HG03378 (cell line): Measurements from ENCODE around the gene SPSB1.

Experiments
- ATAC-seq: cut with Tn5 transposase; IDR thresholded peaks from one replicate; pipeline ENCODE4 v1.9.1; 2021; ENCODE audit warnings: mild to moderate bottlenecking, moderate library complexity; ENCODE audit not compliant: unreplicated experiment

Gene SPSB1

DNA sequence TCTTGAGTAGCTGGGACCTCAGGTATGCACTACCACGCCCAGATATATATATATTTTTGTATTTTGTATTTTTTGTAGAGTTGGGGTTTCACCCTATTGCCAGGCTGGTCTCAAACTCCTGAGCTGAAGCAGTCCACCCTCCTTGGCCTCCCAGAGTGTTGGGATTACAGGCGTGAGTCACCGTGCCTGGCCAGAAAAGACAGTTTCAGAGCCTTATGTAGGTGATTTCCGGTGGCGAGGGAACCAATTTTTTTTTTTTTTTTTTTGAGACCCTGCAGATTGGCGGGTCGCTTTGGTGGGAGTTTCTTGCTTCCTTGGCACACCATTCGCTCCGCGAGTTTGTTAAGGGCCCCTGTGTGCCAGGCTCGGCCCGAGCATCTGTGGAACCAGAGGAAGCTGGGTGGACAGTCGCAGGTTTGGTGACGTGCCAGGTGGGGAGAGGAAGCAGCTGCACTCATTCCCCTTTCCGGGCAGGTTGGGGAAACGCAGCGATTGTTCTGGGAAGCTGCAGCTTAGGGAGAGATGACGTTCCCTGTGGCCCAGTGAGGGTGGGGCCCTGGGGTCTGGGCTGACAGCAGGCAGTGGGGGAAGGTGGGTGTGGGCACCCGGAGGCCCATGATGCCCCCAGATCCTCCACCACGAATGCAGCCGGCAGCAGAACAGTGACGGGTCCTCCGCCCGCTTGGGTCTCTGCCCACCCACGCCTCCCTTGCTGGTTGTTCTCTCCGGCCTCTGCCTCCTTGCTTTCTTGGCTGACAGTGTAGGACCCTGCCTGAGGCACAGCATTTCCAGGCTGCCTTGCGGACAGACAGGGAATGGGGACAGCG is 25.1 kb downstream of the SPSB1 start:
- ATAC-seq, result no peak

DNA sequence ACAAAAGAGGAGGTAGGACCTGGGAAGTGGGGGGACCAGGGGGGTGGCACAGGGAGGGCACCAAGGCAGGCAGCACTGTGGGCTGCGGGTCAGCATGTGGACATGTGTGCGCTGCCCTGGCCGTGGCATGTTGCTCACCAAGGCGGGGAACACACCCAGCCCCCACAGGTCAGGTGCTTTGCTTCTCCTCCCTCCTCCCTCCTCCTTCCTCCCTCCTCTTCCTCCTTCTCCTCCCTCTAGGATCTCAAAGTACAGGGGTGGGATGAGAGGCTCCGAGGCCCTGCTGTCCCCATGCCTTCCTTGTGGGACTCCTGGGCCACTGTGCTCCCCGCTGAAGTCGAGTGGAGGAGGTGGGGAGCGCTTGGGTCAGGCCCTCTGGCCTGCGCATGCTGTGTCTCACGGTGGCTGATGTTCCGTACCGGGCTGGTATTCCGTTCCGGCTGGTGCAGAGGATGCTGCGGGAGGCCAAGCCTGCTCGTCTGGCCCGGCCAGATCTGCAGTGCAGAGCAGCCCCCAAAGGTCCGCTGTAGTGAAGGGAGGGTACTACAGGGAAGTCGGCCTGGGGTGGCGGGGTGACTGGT is 26.6 kb downstream of the SPSB1 start:
- no peak for ATAC-seq

DNA sequence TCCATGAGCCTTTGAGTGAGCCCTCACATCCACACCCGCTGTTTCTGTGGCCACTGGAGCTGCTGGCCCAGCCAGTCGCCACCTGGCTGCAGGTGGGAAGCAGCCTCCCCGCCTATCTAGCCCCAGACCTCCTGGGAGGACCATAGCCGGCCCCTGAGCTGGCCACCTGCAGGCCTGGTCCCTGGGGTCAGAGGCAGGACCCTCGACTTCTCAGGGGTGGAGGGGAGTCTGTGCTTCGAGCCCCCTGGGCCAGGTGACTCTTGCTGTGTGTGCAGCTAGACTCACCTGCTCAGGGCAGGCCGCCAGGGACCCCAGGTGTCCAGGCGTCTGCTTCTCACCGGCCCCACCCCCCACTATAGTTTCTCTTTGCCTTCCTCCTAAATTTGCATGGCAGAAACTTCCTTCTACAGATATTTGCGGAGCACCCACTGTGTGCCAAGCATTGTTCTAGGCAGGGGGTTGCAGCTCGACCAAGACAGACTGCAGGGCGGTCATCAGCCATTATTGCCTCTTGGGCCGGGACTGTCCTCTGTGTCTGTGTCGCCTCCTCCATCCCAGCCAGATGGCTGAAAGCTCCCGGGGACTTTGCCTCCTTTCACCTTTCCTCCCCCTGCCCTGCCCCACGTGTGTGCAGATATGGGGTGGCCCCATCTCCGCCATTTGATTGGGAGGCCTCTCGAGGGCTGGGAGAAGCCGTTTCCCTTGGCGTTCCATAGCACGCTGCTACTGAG is 27.3 kb downstream of the SPSB1 start:
- ATAC-seq, result no peak

DNA sequence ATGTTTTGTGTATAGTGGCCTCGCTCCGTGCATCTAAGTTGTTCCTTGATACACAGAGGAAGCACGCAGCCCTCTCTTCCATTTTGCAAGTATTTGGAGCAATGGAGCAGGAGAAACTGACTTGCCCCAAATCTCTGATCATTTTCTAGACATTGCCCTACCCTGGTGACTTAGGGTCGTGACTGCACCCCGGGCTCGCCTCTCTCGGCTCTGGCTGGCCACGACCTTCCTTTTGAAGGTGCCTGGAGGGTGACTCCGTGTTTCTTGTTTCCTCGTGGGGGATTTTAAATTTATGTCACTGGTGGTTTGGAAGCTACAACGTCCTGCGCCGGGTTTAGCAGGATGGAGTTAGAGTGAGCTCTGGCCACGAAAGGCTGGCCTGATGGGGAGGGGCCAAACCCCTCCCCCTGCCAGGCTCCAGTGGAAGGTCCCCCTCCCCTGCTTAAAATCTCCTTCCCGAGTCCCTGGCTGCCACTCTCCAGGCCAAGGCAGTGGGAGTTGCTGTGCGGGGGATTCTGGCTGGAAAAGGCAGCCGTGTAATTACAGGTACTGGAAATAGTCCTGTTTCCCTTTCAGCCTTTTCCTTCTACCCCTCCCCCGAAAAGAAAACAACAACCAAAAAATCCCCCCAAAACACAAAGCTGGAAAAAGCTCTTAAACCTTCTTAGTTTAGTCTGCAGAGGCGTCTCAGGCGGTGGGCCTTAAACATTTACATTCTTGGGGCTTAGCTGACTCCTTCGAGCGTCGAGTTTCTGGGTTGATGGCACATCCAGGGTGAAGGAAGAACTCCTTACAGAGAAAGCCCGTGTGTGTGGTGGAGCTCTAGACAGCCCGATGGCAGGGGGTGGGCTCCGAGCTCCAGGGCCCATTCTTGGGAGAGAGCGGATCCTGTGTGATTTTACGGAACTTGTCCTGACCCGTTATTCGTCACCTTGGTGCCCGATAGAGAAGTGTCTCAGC is 28.1 kb downstream of the SPSB1 start:
- no peak for ATAC-seq

DNA sequence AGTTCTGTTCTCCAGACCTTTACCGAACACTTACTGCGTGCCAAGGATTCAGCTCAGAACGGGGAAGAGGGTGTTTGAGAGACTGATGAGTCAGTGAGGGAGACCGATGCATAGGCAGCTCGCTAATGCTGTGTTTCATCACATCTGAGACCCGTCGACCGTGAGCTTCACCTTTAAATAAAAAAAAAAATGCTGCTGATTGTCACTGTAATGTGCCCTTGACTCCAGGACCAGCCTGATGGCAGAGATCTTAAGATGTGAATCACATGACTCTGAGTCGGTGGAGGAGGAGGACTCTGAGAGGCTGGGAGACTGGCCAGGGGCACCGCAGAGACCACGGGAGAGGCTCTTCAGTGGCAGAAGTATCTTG is 28.8 kb downstream of the SPSB1 start:
- ATAC-seq, result no peak

DNA sequence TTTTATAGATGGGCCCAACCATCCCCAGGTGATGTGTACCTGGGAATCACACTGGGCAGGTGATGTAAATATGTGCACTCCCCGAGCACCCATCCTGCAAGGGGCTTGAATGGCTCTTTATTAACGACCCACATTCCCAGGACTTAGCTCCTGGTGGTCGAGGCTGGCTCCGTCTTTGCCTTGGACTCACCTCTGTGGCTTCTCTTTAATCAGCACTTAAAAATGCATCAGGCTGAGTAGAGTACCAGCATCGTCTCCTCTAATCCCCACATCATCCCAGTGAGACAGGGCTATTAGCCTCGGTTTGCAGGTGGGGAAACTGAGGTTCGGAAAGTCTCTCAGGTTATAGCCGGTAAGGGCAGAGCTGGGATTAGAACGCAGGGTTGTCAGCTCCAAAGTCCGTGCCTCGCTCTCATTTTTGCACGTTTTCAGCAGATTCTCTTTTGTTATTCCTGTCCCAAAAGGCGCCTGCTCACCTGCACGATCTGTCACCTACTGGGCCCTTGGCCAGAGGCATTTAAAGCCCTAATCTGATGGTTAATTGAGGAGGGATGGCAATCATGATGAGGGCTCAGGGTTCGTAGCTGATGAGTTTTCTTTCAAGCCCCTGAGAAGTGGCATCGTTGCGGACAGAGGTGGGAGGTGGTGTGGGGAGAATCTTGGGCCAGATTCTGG is 29.4 kb downstream of the SPSB1 start:
- ATAC-seq, result no peak

DNA sequence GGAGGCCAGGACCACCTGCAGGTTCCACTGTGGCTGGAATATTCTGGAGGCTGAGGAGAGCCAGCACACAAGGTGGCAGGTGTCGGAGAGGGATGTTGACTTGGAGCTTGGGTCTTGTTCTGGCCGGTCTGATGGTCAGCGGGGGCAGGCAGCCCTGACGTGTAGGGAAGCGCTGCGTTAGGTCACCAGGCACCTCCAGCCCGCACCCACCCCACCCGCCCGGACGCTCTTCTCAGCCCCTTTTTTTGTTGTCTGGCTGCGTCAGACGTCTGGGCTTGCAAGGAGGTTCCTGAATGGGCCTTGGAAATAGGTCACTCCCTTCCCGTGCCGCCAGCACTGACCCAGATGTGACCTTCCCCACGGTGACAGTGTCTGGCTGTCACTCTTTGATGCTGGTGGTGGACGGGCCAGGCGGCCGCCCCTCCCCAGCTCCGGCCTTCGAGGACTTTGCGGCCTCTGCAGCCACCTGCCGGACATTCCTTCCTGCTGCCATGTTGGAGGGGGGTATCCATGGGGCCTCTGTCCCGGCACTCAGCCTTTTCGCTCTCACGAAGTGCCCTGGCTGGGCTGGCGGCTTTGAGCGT is 30.1 kb downstream of the SPSB1 start:
- ATAC-seq, result no peak

DNA sequence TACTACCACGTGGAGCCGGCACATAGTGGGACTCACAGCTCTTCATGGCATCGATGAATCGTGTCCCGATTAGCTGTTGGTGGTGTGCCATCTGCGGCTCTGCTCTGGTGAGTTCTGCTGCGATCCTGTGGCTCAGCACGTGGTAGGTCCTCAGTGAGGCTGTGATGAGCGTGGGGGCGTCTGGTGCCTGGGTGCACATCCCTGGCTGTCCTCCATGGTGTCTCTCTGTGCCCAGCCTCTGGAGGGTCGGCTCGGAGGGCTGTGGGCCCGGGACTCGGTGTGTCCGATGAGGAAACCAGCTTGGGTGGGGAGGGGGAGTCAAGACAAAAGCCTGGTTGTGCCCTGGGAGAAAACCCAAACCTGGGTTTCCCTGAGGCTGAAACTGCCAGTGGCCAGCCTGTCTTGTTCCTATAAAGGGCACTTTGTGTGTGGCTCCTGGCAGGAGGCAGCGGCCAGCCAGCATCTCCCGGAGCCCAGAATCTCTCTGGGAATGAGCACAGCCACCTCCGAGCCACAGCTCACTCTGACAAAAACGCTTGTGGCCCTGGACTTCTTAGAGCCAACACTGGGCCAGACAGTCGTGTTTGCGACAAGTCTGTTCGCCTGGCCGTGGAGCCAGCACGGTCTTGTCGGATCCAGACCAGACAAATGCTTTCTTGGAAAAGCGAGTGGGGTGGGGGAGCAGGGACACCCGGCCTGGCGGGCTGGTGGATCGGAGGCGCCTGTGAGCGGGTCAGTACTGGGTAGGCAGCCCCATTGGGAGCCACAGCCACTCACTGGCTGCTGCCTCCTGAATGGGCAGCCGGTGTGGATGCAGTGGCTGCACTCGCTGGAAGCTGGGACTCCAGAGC is 31.8 kb downstream of the SPSB1 start:
- no peak for ATAC-seq

DNA sequence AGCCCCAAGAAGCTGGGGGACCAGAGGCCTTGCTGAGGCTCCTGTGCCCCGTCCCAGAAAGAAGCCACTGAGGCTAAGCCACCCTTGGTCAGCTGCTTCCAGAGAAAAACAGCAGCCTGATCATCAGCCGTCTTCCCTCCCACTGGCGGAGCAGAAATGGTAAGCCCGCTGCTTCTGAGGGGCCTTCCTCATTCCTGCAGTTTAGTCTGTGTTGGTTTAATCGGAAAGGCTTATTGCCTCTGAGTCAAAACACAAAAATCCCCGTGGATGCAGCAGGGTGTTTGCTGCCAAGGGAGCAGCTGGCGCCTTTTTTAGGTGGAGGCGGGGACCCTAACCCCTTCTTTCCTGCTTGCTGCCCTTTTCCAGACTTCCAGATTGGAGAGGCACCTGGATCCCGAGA is 33.9 kb downstream of the SPSB1 start:
- ATAC-seq, result no peak

DNA sequence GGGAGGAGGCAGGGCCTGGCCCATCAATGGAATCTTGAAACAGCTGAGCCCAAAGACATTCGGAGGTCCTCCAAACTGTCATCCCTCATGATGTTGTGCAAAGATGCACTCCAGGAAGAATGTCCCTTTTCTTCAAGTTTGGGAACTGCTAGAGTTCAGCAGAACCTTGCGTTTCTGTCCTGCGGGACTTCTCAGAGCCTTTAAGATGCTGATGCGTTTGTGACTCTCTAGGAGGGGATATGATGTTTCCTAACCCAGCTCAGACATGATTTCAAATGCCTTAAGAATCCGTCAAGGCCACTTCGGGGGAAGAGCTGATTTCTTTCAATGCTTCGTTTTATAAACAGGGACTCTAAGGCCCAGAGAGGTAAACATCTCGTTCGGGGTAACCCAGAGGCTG is 35.5 kb downstream of the SPSB1 start:
- no peak for ATAC-seq

DNA sequence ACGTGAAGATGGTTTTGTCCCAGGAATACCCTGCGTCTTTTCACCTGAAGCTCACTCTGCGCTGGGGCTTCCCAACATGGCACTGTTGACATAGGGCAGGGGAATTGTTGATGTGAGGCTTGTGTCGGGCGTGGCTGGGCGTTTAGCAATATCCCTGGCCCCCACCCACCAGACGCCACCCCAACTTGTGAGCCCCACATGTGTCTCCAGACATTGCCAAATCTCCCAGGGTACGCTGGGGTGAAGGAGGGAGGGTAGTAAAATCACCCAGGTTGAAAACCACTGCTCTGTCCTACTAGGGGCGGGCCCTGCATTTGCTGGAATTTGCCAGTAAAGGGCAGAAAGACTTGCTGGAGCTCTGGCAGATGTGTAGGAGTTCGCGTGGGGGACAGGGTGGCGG is 36.0 kb downstream of the SPSB1 start:
- no peak for ATAC-seq

DNA sequence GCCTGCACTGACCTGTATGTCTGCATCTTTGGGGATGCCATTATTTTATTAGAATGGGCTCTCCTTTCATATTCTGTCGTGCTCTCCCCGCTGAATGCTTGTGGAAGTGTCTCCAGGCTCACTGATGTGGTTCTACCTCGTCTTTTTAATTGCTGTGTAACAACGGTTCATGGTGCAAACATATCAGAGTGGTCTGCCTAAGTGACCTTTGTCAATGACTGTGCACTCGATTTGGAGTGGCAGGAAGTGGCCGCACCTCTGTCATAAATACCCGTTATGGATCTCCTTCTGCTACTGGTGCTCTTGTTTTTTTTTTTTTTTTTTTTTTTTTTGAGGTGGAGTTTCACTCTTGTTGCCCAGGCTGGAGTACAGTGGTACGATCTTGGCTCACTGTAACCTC is 38.3 kb downstream of the SPSB1 start:
- no peak for ATAC-seq

DNA sequence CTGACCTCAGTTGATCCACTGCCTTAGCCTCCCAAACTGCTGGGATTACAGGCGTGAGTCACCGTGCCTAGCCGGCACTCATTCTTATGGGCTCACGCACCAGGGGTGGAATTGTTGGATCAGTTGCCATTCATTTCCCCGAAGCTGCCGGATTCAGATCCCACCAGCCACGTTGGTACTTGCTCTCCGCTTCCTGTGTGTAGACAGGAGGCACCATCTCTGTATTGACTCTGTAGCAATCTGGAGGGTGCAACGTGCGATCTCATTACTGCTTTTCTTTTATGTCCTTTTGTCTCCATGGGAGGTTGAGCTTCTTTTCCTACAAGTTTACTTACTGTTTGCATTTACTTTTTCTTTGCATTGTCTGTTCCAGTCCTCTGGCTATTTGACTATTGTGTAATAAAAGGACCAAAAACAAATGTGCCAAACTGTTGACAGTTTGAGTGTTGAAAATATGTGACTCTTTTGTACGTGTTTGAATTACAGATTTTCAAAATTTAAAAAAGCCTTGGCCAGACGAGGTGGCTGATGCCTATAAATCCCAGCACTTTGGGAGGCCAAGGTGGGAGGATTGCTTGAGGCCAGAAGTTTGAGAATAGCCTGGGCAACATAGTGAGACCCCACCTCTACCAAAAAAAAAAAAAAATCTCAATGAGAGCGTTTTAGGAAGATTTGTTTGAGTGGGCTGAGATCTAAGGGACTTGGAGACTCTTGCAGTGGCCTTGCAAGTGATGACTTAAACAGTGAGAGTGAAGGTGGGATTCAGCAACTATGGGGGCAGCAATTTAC is 39.1 kb downstream of the SPSB1 start:
- no peak for ATAC-seq

DNA sequence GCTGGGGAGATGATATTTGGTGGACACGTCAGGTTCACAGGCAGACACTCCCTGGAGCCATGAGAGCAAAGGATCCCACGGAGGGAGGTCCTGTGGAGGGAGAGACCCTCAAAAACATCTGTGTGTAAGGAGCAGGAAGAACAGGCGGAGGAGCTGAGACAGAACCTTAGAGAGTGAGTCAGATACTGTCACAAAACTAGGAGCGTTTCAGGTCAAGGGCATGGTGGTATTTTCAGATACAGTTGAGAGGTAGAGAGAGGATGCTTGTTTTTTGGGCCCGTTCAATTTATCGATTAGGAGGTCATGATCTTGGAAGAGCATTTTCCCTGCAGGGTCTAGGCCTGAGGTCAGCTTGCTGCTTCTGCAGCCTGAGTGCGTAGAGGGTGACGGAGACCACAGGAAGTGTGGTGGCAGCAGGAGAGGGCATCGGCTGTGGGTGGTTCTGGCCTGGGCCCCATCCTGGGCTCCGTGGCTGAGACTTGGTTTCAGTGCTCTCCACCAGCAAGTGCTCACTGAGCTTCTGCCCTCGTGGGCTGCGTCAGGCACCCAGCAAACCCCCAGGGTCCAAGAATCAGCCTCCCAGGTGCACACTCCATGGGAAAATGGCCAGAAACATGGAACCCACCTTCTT is 39.9 kb downstream of the SPSB1 start:
- no peak for ATAC-seq

DNA sequence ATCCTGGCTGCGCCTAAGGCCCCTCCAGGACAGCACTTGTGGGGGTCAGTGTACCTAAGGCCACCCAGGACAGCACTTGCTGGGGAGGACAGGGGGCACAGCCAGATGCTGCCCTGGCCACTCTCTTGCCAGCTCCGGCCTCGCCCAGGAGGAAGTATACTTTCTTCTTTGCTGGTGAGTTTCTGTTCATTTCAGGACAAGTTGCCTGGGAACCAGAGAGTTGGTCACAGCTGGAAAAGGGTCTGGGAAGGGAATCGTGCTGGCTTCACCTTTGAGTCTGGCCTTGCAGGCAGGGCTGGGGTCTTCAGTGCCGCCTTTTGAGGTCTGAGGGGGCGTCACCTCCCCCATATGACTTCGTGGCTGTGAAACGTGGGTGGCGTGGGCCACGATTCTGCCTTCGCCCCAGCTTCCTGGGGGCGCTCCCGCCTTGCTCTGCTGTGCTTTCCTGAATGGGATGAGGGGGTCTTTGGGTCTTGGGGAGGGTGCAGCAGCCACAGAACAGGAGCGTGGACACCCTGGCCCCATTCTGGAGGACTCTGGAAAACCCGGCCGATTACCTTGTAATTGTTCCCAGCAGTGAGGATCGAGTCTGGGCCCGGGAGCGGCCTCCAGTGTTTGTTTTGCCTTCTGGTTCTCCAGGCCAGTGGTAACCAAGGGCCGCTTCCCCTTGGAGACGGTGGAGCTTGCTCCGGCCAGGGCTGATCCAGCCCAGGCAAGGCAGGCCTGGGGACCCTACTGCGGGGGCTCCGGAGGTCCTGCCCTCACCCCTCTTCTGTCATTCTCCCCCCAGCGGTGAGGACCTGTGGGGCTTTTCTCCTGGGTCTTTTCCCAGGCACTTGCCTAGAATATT is 45.9 kb downstream of the SPSB1 start:
- no peak for ATAC-seq

DNA sequence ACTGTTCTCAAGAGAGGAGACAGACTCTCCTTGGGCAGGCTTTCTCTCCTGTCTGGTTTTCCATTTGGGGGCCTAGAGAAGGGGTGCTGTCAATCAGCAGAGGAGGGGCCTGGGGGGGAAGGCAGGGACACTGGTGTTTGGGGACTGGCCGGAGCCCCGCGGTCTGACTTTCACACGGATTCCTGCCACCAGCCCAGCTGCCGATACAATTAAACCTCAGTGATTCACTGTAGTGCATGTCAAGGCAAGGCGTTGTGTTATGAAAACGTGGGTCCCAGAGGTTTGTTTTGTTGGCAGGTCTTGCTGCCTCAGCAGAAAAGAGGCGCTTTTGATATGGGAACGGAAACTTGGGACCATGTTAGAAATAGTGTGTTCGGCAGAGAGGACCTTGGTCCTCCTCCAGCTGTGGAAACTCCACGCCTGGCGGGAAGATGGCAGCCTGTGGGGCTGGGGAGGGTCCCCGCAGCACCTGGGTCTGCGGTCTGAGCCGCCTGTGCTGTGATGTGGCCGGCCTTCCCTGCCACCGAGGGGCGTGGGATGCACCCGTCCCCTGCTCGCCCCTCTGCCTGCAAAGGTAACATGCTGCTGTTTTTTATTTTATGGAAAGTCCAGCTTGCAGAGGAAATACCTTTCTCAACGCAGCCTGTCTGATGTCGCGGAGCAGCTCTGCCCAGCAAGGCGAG is 47.6 kb downstream of the SPSB1 start:
- no peak for ATAC-seq
